K562 (cell line): ENCODE results near the gene MATR3. TPM values are rescaled to one million over a fixed set of nuclear protein-coding genes. Genes with fewer than 3 reads are reported as not detected.

Source experiments
- ATAC-seq: fragments of 200-7000 bp; cut with Tn5 transposase; 3 replicates; pipeline ENCODE4 v1.9.1; 2020; ENCODE audit warnings: moderate library complexity
- BruUV-seq: library from RNA; stranded (reverse); fragments of 400-500 nt; replicated peaks from 2 replicates; lab custom pipeline; 2021; lab: Mats Ljungman, UMichigan
- CTCF ChIA-PET: fragments of 300-600 bp; formaldehyde crosslinking; extraction: SDS; loops from one replicate; lab custom pipeline; 2021; ENCODE audit warnings: low intra/inter-chr PET ratio; lab: Yijun Ruan, JAX
- POLR2A ChIA-PET: fragments of 300-600, 350-650 bp; sonication (Branson Sonifier 250); formaldehyde crosslinking; extraction: SDS; loops from one replicate; lab custom pipeline; 2021; ENCODE audit warnings: antibody characterized with exemption, inconsistent platforms; lab: Yijun Ruan, JAX
- DNase-seq, 4 experiments: peaks; one replicate each; pipeline versions ENCODE4 v3.0.0 to v3.0.0-alpha.2; 2011 to 2018; ENCODE audit warnings: low spot score in 3 of 4, mixed read lengths in 3 of 4; ENCODE audit errors: extremely low read depth in 1 of 4
- FAIRE-seq: peaks from 2 replicates; lab custom pipeline; 2011; peaks lifted over from hg19 to GRCh38; lab: Jason Lieb, UNC
- H2AFZ ChIP-seq: 2 replicates; pipeline ENCODE4 v1.6.0; 2011; ENCODE audit warnings: low read depth, low read length, control low read depth, inconsistent platforms
- H3K27ac ChIP-seq: fragments of 200-600 bp; 3 replicates; pipeline ENCODE4 v1.8.0; 2011; ENCODE audit warnings: low read depth, mild to moderate bottlenecking, control low read depth, inconsistent platforms, low read length, moderate library complexity, mixed read lengths; ENCODE audit errors: extremely low read depth
- H3K27me3 ChIP-seq, 2 experiments: fragments of 300-600 bp in 1 of 2; 2 replicates in 1 of 2; 3 replicates in 1 of 2; pipeline versions ENCODE4 v1.6.0 to v1.8.0; 2011; ENCODE audit warnings: inconsistent platforms in 2 of 2, low read length in 2 of 2, mild to moderate bottlenecking in 1 of 2, mixed read lengths in 1 of 2, moderate library complexity in 1 of 2; ENCODE audit not compliant: control insufficient read depth in 2 of 2, insufficient read depth in 2 of 2
- H3K36me3 ChIP-seq: fragments of 300-600 bp; 3 replicates; pipeline ENCODE4 v1.8.0; 2011; ENCODE audit warnings: mild to moderate bottlenecking, low read length, inconsistent platforms; ENCODE audit not compliant: control insufficient read depth, insufficient read depth
- H3K4me1 ChIP-seq, 2 experiments: fragments of 200-600 bp in 1 of 2; replicated peaks in 1 of 2; 2 replicates in 1 of 2; 3 replicates in 1 of 2; pipeline versions ENCODE4 v1.5.1 to v1.8.0; 2011; ENCODE audit warnings: inconsistent platforms in 2 of 2, low read length in 2 of 2, mild to moderate bottlenecking in 1 of 2, mixed read lengths in 1 of 2, moderate library complexity in 1 of 2; ENCODE audit not compliant: control insufficient read depth in 2 of 2, insufficient read depth in 2 of 2
- H3K4me2 ChIP-seq: 2 replicates; pipeline ENCODE4 v1.6.1; 2011; ENCODE audit warnings: low read length, control low read depth, inconsistent platforms, mixed read lengths; ENCODE audit not compliant: insufficient read depth
- H3K4me3 ChIP-seq: fragments of 200-600 bp; sonication (generic), shearing (Covaris generic); 2 replicates; pipeline ENCODE4 v1.5.1; 2016; ENCODE audit warnings: control low read depth, inconsistent platforms
- H3K79me2 ChIP-seq: fragments of 200-600 bp; 3 replicates; pipeline ENCODE4 v1.8.0; 2011; ENCODE audit warnings: low read length, inconsistent platforms; ENCODE audit not compliant: control insufficient read depth, insufficient read depth
- H3K9ac ChIP-seq, 2 experiments: 2 replicates each; pipeline versions ENCODE4 v1.6.0 to v1.6.1; 2011; ENCODE audit warnings: low read depth in 2 of 2, low read length in 2 of 2, control low read depth in 1 of 2, inconsistent platforms in 1 of 2, mild to moderate bottlenecking in 1 of 2, mixed read lengths in 1 of 2; ENCODE audit not compliant: insufficient read depth in 1 of 2
- H3K9me1 ChIP-seq: one replicate; pipeline ENCODE4 v1.6.0; 2011; ENCODE audit warnings: inconsistent platforms, mild to moderate bottlenecking, low read length, moderate library complexity; ENCODE audit not compliant: control insufficient read depth, insufficient read depth
- H3K9me3 ChIP-seq: replicated peaks from 2 replicates; pipeline ENCODE4 v1.5.1; 2011; ENCODE audit warnings: low read depth, low read length, inconsistent platforms; ENCODE audit not compliant: control insufficient read depth, insufficient read depth
- H4K20me1 ChIP-seq: replicated peaks from 2 replicates; pipeline ENCODE4 v1.6.1; 2011; ENCODE audit warnings: low read length, inconsistent platforms, mixed read lengths; ENCODE audit not compliant: control insufficient read depth, insufficient read depth
- GABPB2 ChIP-seq: fragments of 250-450 bp; sonication (Bioruptor Pico); conservative IDR thresholded peaks from 2 replicates; pipeline ENCODE4 v1.5.1; 2021; ENCODE audit warnings: mild to moderate bottlenecking
- HDAC2 ChIP-seq: fragments of 450-650 bp; IDR thresholded peaks from 2 replicates; pipeline ENCODE4 v1.6.1; 2016; ENCODE audit warnings: mild to moderate bottlenecking
- KHSRP ChIP-seq: fragments of 450-650 bp; IDR thresholded peaks from 2 replicates; pipeline ENCODE4 v1.6.1; 2017
- POLR3G ChIP-seq: IDR thresholded peaks from 2 replicates; pipeline ENCODE4 v1.6.1; 2011; ENCODE audit not compliant: insufficient read length, insufficient replicate concordance; ENCODE audit errors: extremely low read depth
- SREBF1 ChIP-seq: fragments of 150-350 bp; IDR thresholded peaks from 2 replicates; pipeline ENCODE4 v1.6.1; 2014; ENCODE audit warnings: antibody characterized with exemption, low read depth, low read length, borderline replicate concordance
- TGIF2 ChIP-seq: sonication (generic); formaldehyde crosslinking; IDR thresholded peaks from 2 replicates; pipeline ENCODE4 v1.8.1; 2022; ENCODE audit warnings: mild to moderate bottlenecking, missing genetic modification reagents, moderate library complexity
- ZNF830 ChIP-seq: fragments of 250-450 bp; sonication (Bioruptor Pico); IDR thresholded peaks from 2 replicates; pipeline ENCODE4 v1.5.0; 2021; ENCODE audit warnings: mild to moderate bottlenecking
- WGBS: fragments of 100-300 bp; shearing (Covaris generic); methylation state at CpG from one replicate; pipeline ENCODE4 v1.1.6; 2016; ENCODE audit warnings: low coverage, mixed read lengths; ENCODE audit not compliant: insufficient coverage; ENCODE audit errors: missing lambda C conversion rate; 5-methylcytosine and 5-hydroxymethylcytosine counted together
- in situ Hi-C: fragments of 300-500 bp; cut with MboI; formaldehyde crosslinking; loops from 4 replicates; pipeline ENCODE4 v1.15.0; 2018; ENCODE audit warnings: inconsistent platforms, mixed read lengths
- intact Hi-C: fragments of 100-400 bp; cut with micrococcal nuclease; formaldehyde crosslinking; loops from 2 replicates; pipeline ENCODE4 v1.14.2; 2022
- polyA plus RNA-seq, 8 experiments: library from polyadenylated mRNA; depleted of rRNA in 4 of 8; stranded (reverse) in 5 of 8; unstranded in 3 of 8; fragments of >200 nt; fragmentation: Nextera tagmentation in 2 of 8; fragmentation: Illumina TruSeq in 1 of 8; extraction: Ambion mirVana in 2 of 8; extraction: Trizol in 1 of 8; gene quantifications; 2 replicates each; pipeline versions ENCODE4 v1.2.1 to v1.2.3, GENCODE V29; 2011 to 2014; ENCODE audit warnings: inconsistent platforms in 1 of 8, missing spikeins in 1 of 8
- total RNA-seq, 7 experiments: library from RNA; depleted of rRNA in 6 of 7; stranded (reverse); fragments of >200 nt in 6 of 7; fragmentation: Illumina TruSeq in 2 of 7; extraction: Trizol in 2 of 7; gene quantifications; 2 replicates each; pipeline versions ENCODE4 v1.2.1 to v1.2.3, GENCODE V29; 2011 to 2021; ENCODE audit warnings: low replicate concordance in 1 of 7
- TF ChIP-seq, protein P1 (sequence below): fragments of 450-650 bp; IDR thresholded peaks from 2 replicates; pipeline ENCODE4 v1.6.1; 2016; ENCODE audit warnings: mild to moderate bottlenecking
- TF ChIP-seq, protein P2 (sequence below): sonication (generic); formaldehyde crosslinking; IDR thresholded peaks from 2 replicates; pipeline ENCODE4 v1.8.0; 2022; ENCODE audit warnings: missing genetic modification reagents, mild to moderate bottlenecking, borderline replicate concordance

The MATR3 gene
- total and polyA plus RNA-seq, 9 of the 15 experiments (the other 6 are each of a cell fraction or from before 2014, with no cell fraction given) = 150 to 425 (median 263) TPM

GRCh38 chr5:139369181-139369580 is 75.6 kb downstream of the MATR3 start:
- intact Hi-C loops = no loop called here
- no peak for TF ChIP-seq TGIF2 (CRISPR knock-in tag)
- TF ChIP-seq KHSRP = no peak
- no peak for TF ChIP-seq GABPB2 (CRISPR knock-in tag)
- no peak for TF ChIP-seq ZNF830 (CRISPR knock-in tag)
- no peak for TF ChIP-seq POLR3G
- TF ChIP-seq HDAC2 = no peak
- TF ChIP-seq, protein P1, sequence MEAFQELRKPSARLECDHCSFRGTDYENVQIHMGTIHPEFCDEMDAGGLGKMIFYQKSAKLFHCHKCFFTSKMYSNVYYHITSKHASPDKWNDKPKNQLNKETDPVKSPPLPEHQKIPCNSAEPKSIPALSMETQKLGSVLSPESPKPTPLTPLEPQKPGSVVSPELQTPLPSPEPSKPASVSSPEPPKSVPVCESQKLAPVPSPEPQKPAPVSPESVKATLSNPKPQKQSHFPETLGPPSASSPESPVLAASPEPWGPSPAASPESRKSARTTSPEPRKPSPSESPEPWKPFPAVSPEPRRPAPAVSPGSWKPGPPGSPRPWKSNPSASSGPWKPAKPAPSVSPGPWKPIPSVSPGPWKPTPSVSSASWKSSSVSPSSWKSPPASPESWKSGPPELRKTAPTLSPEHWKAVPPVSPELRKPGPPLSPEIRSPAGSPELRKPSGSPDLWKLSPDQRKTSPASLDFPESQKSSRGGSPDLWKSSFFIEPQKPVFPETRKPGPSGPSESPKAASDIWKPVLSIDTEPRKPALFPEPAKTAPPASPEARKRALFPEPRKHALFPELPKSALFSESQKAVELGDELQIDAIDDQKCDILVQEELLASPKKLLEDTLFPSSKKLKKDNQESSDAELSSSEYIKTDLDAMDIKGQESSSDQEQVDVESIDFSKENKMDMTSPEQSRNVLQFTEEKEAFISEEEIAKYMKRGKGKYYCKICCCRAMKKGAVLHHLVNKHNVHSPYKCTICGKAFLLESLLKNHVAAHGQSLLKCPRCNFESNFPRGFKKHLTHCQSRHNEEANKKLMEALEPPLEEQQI = no peak
- TF ChIP-seq SREBF1 = no peak
- TF ChIP-seq, protein P2, sequence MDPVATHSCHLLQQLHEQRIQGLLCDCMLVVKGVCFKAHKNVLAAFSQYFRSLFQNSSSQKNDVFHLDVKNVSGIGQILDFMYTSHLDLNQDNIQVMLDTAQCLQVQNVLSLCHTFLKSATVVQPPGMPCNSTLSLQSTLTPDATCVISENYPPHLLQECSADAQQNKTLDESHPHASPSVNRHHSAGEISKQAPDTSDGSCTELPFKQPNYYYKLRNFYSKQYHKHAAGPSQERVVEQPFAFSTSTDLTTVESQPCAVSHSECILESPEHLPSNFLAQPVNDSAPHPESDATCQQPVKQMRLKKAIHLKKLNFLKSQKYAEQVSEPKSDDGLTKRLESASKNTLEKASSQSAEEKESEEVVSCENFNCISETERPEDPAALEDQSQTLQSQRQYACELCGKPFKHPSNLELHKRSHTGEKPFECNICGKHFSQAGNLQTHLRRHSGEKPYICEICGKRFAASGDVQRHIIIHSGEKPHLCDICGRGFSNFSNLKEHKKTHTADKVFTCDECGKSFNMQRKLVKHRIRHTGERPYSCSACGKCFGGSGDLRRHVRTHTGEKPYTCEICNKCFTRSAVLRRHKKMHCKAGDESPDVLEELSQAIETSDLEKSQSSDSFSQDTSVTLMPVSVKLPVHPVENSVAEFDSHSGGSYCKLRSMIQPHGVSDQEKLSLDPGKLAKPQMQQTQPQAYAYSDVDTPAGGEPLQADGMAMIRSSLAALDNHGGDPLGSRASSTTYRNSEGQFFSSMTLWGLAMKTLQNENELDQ (CRISPR knock-in tag) = no peak

More at GRCh38 chr5:139369181-139369580, 75.6 kb downstream of the MATR3 start:
- in situ Hi-C loops = no loop called here
- H3K79me2 ChIP-seq = no peaks in the 10 kb centered on the region
- no peaks in the 10 kb centered on the region for H3K9me1 ChIP-seq
- BruUV-seq = no TSS peak
- peaks cover 60% of the 10 kb centered on the region for H3K36me3 ChIP-seq
- DNase-seq (no peak), FAIRE-seq (no peak), ATAC-seq (no peak)
- no peak overlapping the region for H2AFZ ChIP-seq
- ChIA-PET CTCF (interaction anchor here (0.8 kb wide), 1 partner anchor 581 kb away, joined by 3 read pairs; no protein-coding TSS in a partner anchor), POLR2A (interaction anchor here (0.8 to 1.5 kb wide), 4 partner anchors 8 to 65 kb away, joined by 3 to 5 read pairs (median 4); partner anchors contain the start of gene PAIP2)
- H3K9me3 ChIP-seq = no peaks in the 10 kb centered on the region
- H3K27ac ChIP-seq = no peak overlapping the region
- H3K4me2 ChIP-seq = no peak overlapping the region
- H3K9ac ChIP-seq = no peak overlapping the region
- no peak overlapping the region for H3K4me3 ChIP-seq
- H3K4me1 ChIP-seq = no peaks in the 10 kb centered on the region
- 95% methylated on average over 1 of the region's 1 CpG for WGBS
- H4K20me1 ChIP-seq = peaks cover 4% of the 10 kb centered on the region; the same call in 1 of the 2 replicates
- no peaks in the 10 kb centered on the region for H3K27me3 ChIP-seq
